Neuronal stem cell (in vitro differentiated cells): ENCODE data around the gene DGKB.

ENCODE experiments used
- DNase-seq: peaks from one replicate; pipeline ENCODE4 v3.0.0-alpha.2; 2013; ENCODE audit warnings: low spot score
- H2AFZ ChIP-seq: one replicate; pipeline ENCODE4 v1.6.1; 2013; ENCODE audit warnings: mild to moderate bottlenecking, low read length, inconsistent platforms
- H2AK5ac ChIP-seq: 2 replicates; pipeline ENCODE4 v1.6.1; 2013; ENCODE audit warnings: low read depth, mild to moderate bottlenecking, inconsistent platforms, low read length, moderate library complexity, mixed read lengths
- H2BK120ac ChIP-seq: 2 replicates; pipeline ENCODE4 v1.6.1; 2013; ENCODE audit warnings: low read depth, mild to moderate bottlenecking, inconsistent platforms, low read length, moderate library complexity, mixed read lengths
- H2BK12ac ChIP-seq: one replicate; pipeline ENCODE4 v1.6.1; 2013; ENCODE audit warnings: low read length, inconsistent platforms
- H2BK15ac ChIP-seq: 2 replicates; pipeline ENCODE4 v1.6.1; 2013; ENCODE audit warnings: mild to moderate bottlenecking, low read length, inconsistent platforms, mixed read lengths
- H2BK5ac ChIP-seq: one replicate; pipeline ENCODE4 v1.6.1; 2013; ENCODE audit warnings: inconsistent platforms, mild to moderate bottlenecking, low read length, moderate library complexity
- H3K14ac ChIP-seq: one replicate; pipeline ENCODE4 v1.6.1; 2013; ENCODE audit warnings: low read length, inconsistent platforms
- H3K18ac ChIP-seq: 2 replicates; pipeline ENCODE4 v1.6.1; 2013; ENCODE audit warnings: low read length, inconsistent platforms
- H3K23ac ChIP-seq: 2 replicates; pipeline ENCODE4 v1.6.1; 2013; ENCODE audit warnings: low read depth, mild to moderate bottlenecking, mixed read lengths, low read length, inconsistent platforms; ENCODE audit not compliant: poor library complexity
- H3K27ac ChIP-seq: replicated peaks from 3 replicates; pipeline ENCODE4 v1.5.1; 2013; ENCODE audit warnings: low read length, inconsistent platforms
- H3K27me3 ChIP-seq, 3 experiments: 2 replicates each; pipeline ENCODE4 v1.6.1; 2013; ENCODE audit warnings: low read length in 3 of 3, mild to moderate bottlenecking in 2 of 3, inconsistent platforms in 1 of 3, low read depth in 1 of 3, mixed read lengths in 1 of 3, moderate library complexity in 1 of 3; ENCODE audit not compliant: control insufficient read depth in 3 of 3, insufficient read depth in 3 of 3
- H3K36me3 ChIP-seq, 2 donors: replicated peaks in 1 of 2; 2 replicates each; pipeline ENCODE4 v1.6.1; 2013; ENCODE audit warnings: low read length in 2 of 2; ENCODE audit not compliant: control insufficient read depth in 2 of 2, insufficient read depth in 2 of 2
- H3K4ac ChIP-seq: 2 replicates; pipeline ENCODE4 v1.6.1; 2013; ENCODE audit warnings: inconsistent platforms, mild to moderate bottlenecking, low read length, moderate library complexity
- H3K4me1 ChIP-seq, 2 donors: 1 replicate in 1 of 2; 2 replicates in 1 of 2; pipeline ENCODE4 v1.6.1; 2013; ENCODE audit warnings: low read length in 2 of 2, low read depth in 1 of 2; ENCODE audit not compliant: control insufficient read depth in 2 of 2, insufficient read depth in 1 of 2
- H3K4me2 ChIP-seq: one replicate; pipeline ENCODE4 v1.6.1; 2013; ENCODE audit warnings: mild to moderate bottlenecking, low read length, inconsistent platforms; ENCODE audit not compliant: insufficient read depth, poor library complexity, severe bottlenecking
- H3K4me3 ChIP-seq, 2 donors: 2 replicates each; pipeline ENCODE4 v1.5.1; 2013; ENCODE audit warnings: low read length in 2 of 2, mild to moderate bottlenecking in 2 of 2, inconsistent platforms in 1 of 2, moderate library complexity in 1 of 2
- H3K79me1 ChIP-seq: one replicate; pipeline ENCODE4 v1.6.1; 2013; ENCODE audit warnings: low read depth, mild to moderate bottlenecking, inconsistent platforms, low read length, moderate library complexity
- H3K9ac ChIP-seq: one replicate; pipeline ENCODE4 v1.6.1; 2013; ENCODE audit warnings: mild to moderate bottlenecking, low read depth, low read length, inconsistent platforms; ENCODE audit not compliant: poor library complexity
- H3K9me3 ChIP-seq, 2 donors: replicated peaks in 1 of 2; 2 replicates each; pipeline versions ENCODE3 to v1.6.1; 2013; ENCODE audit warnings: low read length in 2 of 2, mild to moderate bottlenecking in 2 of 2, inconsistent platforms in 1 of 2, low read depth in 1 of 2, mixed read lengths in 1 of 2, moderate library complexity in 1 of 2; ENCODE audit not compliant: control insufficient read depth in 2 of 2, insufficient read depth in 1 of 2
- H4K8ac ChIP-seq: one replicate; pipeline ENCODE4 v1.6.1; 2013; ENCODE audit warnings: low read depth, mild to moderate bottlenecking, inconsistent platforms, low read length, moderate library complexity
- H4K91ac ChIP-seq: one replicate; pipeline ENCODE4 v1.6.1; 2013; ENCODE audit warnings: low read length, low read depth, mild to moderate bottlenecking, inconsistent platforms; ENCODE audit not compliant: poor library complexity
- WGBS, 2 donors: extraction: QIAGEN DNeasy Blood & Tissue Kit; methylation state at CpG; one replicate each; pipeline ENCODE4 v1.1.7; 2013; ENCODE audit warnings: missing lambda C conversion rate in 2 of 2, mixed read lengths in 1 of 2; ENCODE audit not compliant: insufficient read length in 2 of 2, insufficient replicate concordance in 1 of 2; ENCODE audit errors: extremely low coverage in 2 of 2; 5-methylcytosine and 5-hydroxymethylcytosine counted together

Gene DGKB

DNA sequence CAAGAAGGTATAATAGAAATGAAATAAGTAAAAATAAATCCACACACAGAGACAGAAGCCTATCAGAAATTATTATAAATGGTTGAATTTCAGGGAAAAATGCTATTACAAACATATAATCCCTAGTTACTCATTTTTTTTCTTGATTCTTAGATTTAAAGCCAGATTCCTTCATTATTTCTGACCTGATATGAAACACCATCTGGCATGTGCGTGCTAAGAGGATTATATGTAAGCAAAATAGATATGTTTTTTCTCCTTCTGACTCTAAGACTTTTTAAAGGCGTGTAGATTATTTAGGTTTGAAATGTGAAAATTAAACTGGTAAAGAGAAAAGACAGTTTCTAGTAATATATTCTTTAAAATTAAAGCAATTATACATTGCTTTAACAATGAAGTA is 676.4 kb downstream of the DGKB start:
- Histone ChIP-seq H3K9ac (no peak overlapping the region), H3K14ac (no peak overlapping the region), H2BK12ac (no peak overlapping the region), H3K4me3 (no peak overlapping the region), H3K36me3 (no peaks in the 10 kb centered on the region), H3K4ac (no peak overlapping the region), H3K4me2 (no peak overlapping the region), H4K91ac (no peak overlapping the region), H3K4me1 (no peaks in the 10 kb centered on the region), H4K8ac (no peak overlapping the region), H3K79me1 (no peaks in the 10 kb centered on the region), H3K9me3 (no peaks in the 10 kb centered on the region), H3K23ac (no peak overlapping the region), H2BK5ac (no peak overlapping the region), H2AK5ac (no peak overlapping the region), H3K27me3 (no peaks in the 10 kb centered on the region), H2BK15ac (no peak overlapping the region), H3K27ac (no peak overlapping the region), H2BK120ac (no peak overlapping the region), H2AFZ (no peak overlapping the region), H3K18ac (no peak overlapping the region)
- DNase-seq, result no peak
- WGBS, 2 donors, result no CpG with 5 or more reads among the region's 2 CpGs

DNA sequence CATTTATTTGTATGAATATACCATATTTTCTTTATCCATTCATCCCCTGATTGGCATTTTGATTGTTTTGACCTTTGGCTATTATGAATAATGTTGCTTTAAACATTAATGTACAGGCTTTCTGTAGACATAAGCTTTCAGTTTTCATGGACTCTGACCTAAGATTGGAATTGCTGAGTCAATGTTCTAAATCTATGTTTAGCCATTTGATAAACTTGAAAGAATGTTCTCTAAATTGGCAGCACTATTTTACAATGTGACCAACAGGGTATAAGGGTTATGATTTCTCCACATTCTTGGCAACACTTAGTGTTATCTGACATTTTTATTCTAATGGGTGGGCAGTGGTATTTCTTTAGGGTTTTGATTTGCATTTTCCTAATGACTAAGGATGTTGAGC is 683.4 kb downstream of the DGKB start:
- Histone ChIP-seq H3K14ac (no peak overlapping the region), H2BK5ac (no peak overlapping the region), H4K8ac (no peak overlapping the region), H2BK120ac (no peak overlapping the region), H3K4me2 (no peak overlapping the region), H3K18ac (no peak overlapping the region), H2BK15ac (no peak overlapping the region), H3K79me1 (no peaks in the 10 kb centered on the region), H3K23ac (no peak overlapping the region), H3K4ac (no peak overlapping the region), H2AK5ac (no peak overlapping the region), H2BK12ac (no peak overlapping the region), H3K9me3 (no peaks in the 10 kb centered on the region), H3K4me3 (no peak overlapping the region), H3K4me1 (peaks cover 0 to 2% of the 10 kb centered on the region in 2 donors), H4K91ac (no peak overlapping the region), H3K36me3 (no peaks in the 10 kb centered on the region), H3K27ac (no peak overlapping the region), H2AFZ (no peak overlapping the region), H3K9ac (no peak overlapping the region), H3K27me3 (no peaks in the 10 kb centered on the region)
- DNase-seq, result no peak

DNA sequence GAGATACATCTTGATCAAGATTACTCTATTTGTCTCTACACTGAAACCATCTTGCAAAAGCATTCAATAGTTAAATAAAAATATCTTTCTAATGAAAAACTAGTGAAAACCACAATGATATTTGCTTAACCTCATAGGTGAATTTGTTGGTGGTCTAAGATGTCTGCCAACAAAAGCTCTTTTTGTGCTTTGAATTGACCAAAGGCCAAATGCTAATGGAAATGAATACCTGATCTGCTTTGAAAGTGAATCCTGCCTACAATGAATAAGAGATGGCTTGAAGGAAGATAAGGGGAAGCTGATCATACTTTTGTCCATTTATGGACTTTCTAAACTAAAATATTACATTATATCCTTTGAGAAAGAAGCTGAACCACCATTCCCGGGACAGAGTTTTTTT is 684.2 kb downstream of the DGKB start:
- Histone ChIP-seq H3K23ac (no peak overlapping the region), H3K9me3 (no peaks in the 10 kb centered on the region), H3K27ac (no peak overlapping the region), H3K4me3 (no peak overlapping the region), H3K9ac (no peak overlapping the region), H4K91ac (no peak overlapping the region), H3K4ac (no peak overlapping the region), H3K36me3 (no peaks in the 10 kb centered on the region), H4K8ac (no peak overlapping the region), H2BK120ac (no peak overlapping the region), H2BK12ac (no peak overlapping the region), H2AFZ (no peak overlapping the region), H3K4me1 (peaks cover 0 to 2% of the 10 kb centered on the region in 2 donors), H3K14ac (no peak overlapping the region), H2BK15ac (no peak overlapping the region), H3K18ac (no peak overlapping the region), H3K79me1 (no peaks in the 10 kb centered on the region), H2BK5ac (no peak overlapping the region), H2AK5ac (no peak overlapping the region), H3K4me2 (no peak overlapping the region), H3K27me3 (no peaks in the 10 kb centered on the region)
- DNase-seq, result no peak
- WGBS, 2 donors, result no CpG with 5 or more reads among the region's 1 CpG

DNA sequence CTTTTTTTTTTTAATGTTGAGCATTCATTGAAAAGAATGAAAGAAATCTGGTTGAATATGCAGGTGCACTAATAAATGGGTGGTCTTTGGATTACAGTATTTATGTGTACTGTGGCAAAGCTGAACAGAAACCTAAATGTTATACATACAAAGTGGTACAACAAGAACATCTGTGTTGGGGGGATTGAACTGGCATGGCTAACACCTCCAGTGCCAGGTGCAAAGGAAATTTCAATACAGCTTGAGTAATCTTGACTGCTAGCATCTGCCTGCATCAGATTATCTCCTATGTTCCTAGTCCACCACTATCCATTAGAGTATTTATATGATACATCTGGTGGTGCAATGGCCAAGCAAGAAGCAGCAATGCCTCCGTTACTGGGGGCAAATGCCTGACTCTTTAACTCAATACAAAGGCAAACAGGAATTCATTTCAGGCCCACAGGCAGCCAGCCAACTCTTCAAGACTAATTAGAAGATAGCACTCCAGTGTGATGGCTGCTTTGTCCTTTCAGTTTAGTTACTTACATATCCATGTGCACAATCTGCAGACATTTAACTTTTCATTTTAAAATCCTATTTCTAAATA is 692.6 kb downstream of the DGKB start:
- no peak overlapping the region for H2BK5ac ChIP-seq
- no peak overlapping the region for H3K18ac ChIP-seq
- no peak overlapping the region for H4K91ac ChIP-seq
- H3K4ac ChIP-seq, result no peak overlapping the region
- no peak for DNase-seq
- no peak overlapping the region for H2BK15ac ChIP-seq
- no peaks in the 10 kb centered on the region for H3K36me3 ChIP-seq
- H3K9me3 ChIP-seq, result no peaks in the 10 kb centered on the region
- H3K27me3 ChIP-seq, result no peaks in the 10 kb centered on the region
- no peak overlapping the region for H2BK120ac ChIP-seq
- H2BK12ac ChIP-seq, result no peak overlapping the region
- peaks cover 0 to 2% of the 10 kb centered on the region in 2 donors for H3K4me1 ChIP-seq
- no peak overlapping the region for H4K8ac ChIP-seq
- no peak overlapping the region for H3K23ac ChIP-seq
- WGBS, 2 donors, result no CpG with 5 or more reads among the region's 1 CpG
- no peak overlapping the region for H3K4me2 ChIP-seq
- H3K14ac ChIP-seq, result no peak overlapping the region
- no peak overlapping the region for H3K9ac ChIP-seq
- H3K27ac ChIP-seq, result no peak overlapping the region
- no peak overlapping the region for H2AK5ac ChIP-seq
- H2AFZ ChIP-seq, result no peak overlapping the region
- no peaks in the 10 kb centered on the region for H3K79me1 ChIP-seq
- H3K4me3 ChIP-seq, result no peak overlapping the region
